ENCODE results near the gene IGFBP2. TPM values are rescaled to one million over a fixed set of nuclear protein-coding genes. Genes with fewer than 3 reads are reported as not detected.
A peak's percentile ranks its signal among the peaks of the same experiment; 100 is the strongest.

IGFBP2 gene
- total RNA-seq, 1 donor from 2014 or later, result not detected

DNA sequence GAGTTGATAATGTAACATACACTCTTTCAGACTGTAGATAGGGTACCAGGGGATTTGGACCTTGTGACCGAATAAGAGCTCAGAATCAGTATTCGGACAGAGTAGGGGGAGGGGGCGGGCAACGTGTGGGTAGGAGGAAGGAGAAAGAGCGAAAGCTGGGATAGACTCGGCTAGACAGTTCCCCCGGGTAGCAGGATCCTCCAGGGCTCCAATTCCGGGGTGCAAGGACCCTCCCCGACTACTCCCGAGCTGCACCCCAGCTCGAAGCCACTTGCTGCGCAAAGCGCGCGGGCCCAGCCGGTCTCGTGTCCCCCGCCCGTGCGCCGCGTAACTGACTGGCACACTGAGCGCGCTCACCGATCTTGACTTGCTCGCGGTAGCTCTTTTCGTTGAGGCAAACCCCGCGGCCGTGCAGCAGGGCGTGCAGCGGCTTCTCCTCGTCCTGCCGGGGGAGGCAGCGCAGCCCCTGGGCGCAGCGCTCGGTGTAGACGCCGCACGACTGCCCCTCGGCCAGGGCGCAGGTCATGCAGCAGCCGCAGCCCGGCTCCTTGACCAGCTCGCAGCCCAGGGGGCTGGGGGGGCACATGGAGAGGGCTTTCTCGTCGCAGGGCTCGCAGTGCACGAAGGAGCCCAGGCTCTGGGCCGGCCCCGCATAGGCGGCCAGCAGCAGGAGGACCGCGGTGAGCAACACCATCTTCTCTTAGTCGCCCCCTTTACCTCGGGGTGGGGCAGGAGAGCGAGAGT lies 61.0 kb downstream of the IGFBP2 start:
- Mint-ChIP-seq H3K36me3 (ENCODE audit: low read depth) (no peaks in the 10 kb centered on the region), H3K4me3 (peak overlapping the region; percentile 24), H3K9me3 (no peaks in the 10 kb centered on the region), H3K27me3 (peaks cover 55% of the 10 kb centered on the region), H3K27ac (no peak overlapping the region), H3K4me1 (peaks cover 25% of the 10 kb centered on the region)
- ATAC-seq (ENCODE audit: low read depth) (no peak), DNase-seq (no peak)
- CTCF ChIA-PET, result interaction anchor here (1.9 kb wide), 1 partner anchor 12 kb away, joined by 4 read pairs; no protein-coding TSS in a partner anchor
- intact Hi-C loops (cut with micrococcal nuclease), result no loop called here
- TF ChIP-seq CTCF (IDR thresholded peaks at IDR 0.05), result no peak
- POLR2A ChIA-PET, result no interaction called here

GRCh38 chr2:216694826-216695217 lies 61.6 kb downstream of the IGFBP2 start:
- Mint-ChIP-seq H3K27ac (no peak overlapping the region), H3K4me3 (no peak overlapping the region), H3K9me3 (no peaks in the 10 kb centered on the region), H3K4me1 (peaks cover 25% of the 10 kb centered on the region), H3K27me3 (peaks cover 50% of the 10 kb centered on the region), H3K36me3 (ENCODE audit: low read depth) (no peaks in the 10 kb centered on the region)
- no peak for TF ChIP-seq CTCF (IDR thresholded peaks at IDR 0.05)
- DNase-seq (no peak), ATAC-seq (ENCODE audit: low read depth) (no peak)
- POLR2A ChIA-PET, result no interaction called here
- CTCF ChIA-PET, result interaction anchor here (1.9 kb wide), 1 partner anchor 12 kb away, joined by 4 read pairs; no protein-coding TSS in a partner anchor
- intact Hi-C loops (cut with micrococcal nuclease), result loop anchor here (5.0 kb wide), 1 partner anchor 1062 kb away; no protein-coding TSS in a partner anchor

GRCh38 chr2:216695401-216695821 lies 62.2 kb downstream of the IGFBP2 start, which contains the start of gene IGFBP5:
TSS of gene IGFBP5 (minus strand) at chr2:216695549. CDS start at chr2:216694775, 774 bp downstream.
- no peak for DNase-seq
- intact Hi-C loops (cut with micrococcal nuclease), result loop anchor here (5.0 kb wide), 1 partner anchor 1062 kb away; no protein-coding TSS in a partner anchor

GRCh38 chr2:216696321-216696720 lies 63.1 kb downstream of the IGFBP2 start:
- Mint-ChIP-seq H3K27me3 (peaks cover 40% of the 10 kb centered on the region), H3K27ac (no peak overlapping the region), H3K4me3 (no peak overlapping the region), H3K4me1 (peaks cover 23% of the 10 kb centered on the region), H3K36me3 (ENCODE audit: low read depth) (no peaks in the 10 kb centered on the region), H3K9me3 (no peaks in the 10 kb centered on the region)
- CTCF ChIA-PET, result no interaction called here
- ATAC-seq (ENCODE audit: low read depth) (no peak), DNase-seq (no peak)
- intact Hi-C loops (cut with micrococcal nuclease), result loop anchor here (5.0 kb wide), 1 partner anchor 1061 kb away; no protein-coding TSS in a partner anchor
- no peak for TF ChIP-seq CTCF (IDR thresholded peaks at IDR 0.05)
- POLR2A ChIA-PET, result no interaction called here

More at GRCh38 chr2:216695401-216695821, 62.2 kb downstream of the IGFBP2 start, which contains the start of gene IGFBP5:
- ChIA-PET CTCF (no interaction called here), POLR2A (no interaction called here)
- TF ChIP-seq CTCF (IDR thresholded peaks at IDR 0.05), result no peak
- H3K4me1 Mint-ChIP-seq, result peaks cover 25% of the 10 kb centered on the region
- no peaks in the 10 kb centered on the region for H3K9me3 Mint-ChIP-seq
- H3K36me3 Mint-ChIP-seq (ENCODE audit: low read depth), result no peaks in the 10 kb centered on the region
- no peak for ATAC-seq (ENCODE audit: low read depth)
- H3K27ac Mint-ChIP-seq, result no peak within 1 kb of the TSS
- H3K27me3 Mint-ChIP-seq, result peaks cover 45% of the 10 kb centered on the region
- no peak within 1 kb of the TSS for H3K4me3 Mint-ChIP-seq

DNA sequence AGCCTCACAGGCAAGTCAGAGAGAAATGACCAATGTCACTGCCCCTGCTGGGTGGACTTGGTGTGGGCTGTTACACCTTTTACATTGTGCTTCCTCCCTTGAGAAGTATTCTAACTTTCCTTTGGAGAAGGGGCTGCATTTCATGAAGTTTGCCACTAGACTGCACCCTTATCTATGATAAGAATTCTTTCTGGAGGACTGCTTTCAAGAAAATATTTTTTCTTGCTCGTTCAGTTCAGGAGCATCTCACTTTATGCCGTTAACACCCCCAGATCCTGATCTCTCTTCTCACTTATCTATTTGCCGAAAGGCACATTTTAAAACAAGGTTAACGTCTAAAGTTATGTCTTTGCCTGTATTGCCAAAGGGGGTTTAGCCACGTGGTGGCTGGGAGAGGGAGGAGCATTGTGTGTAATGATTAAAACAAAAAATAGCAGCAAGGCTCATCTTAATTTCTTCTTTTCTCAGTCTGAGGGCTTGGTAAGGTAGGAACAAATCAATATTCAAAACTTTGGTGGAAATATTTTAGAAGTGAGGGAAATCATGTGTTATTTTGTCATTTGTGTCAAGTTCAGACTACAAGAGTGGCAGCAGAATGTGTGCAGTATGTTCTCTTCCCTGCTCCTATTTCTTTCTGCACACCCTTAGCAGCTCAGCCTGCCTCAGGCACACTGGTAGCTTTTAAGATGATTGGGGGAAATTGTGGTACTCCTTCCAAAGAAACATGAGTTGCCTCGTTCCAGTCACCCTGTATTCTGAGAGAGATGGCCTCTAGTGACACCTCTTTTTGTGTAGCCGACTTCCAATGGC lies 63.7 kb downstream of the IGFBP2 start:
- Mint-ChIP-seq H3K27ac (no peak overlapping the region), H3K9me3 (no peaks in the 10 kb centered on the region), H3K36me3 (ENCODE audit: low read depth) (no peaks in the 10 kb centered on the region), H3K27me3 (peaks cover 37% of the 10 kb centered on the region), H3K4me3 (no peak overlapping the region), H3K4me1 (peaks cover 20% of the 10 kb centered on the region)
- DNase-seq, result no peak
- no peak for ATAC-seq (ENCODE audit: low read depth)
- POLR2A ChIA-PET, result no interaction called here
- intact Hi-C loops (cut with micrococcal nuclease), result loop anchor here (5.0 kb wide), 1 partner anchor 1060 kb away; no protein-coding TSS in a partner anchor
- no peak for TF ChIP-seq CTCF (IDR thresholded peaks at IDR 0.05)
- CTCF ChIA-PET, result no interaction called here

Data from activated B cell treated with CpG ODN at 0.5 μM for 24 hours (primary cell).